ENCODE measurements around the gene RAB6D.
"Not testable (repeated sequence)": the region's sequence is repeated elsewhere in the genome, so short reads cannot be mapped to it uniquely, and the experiment has no call there.

DNA sequence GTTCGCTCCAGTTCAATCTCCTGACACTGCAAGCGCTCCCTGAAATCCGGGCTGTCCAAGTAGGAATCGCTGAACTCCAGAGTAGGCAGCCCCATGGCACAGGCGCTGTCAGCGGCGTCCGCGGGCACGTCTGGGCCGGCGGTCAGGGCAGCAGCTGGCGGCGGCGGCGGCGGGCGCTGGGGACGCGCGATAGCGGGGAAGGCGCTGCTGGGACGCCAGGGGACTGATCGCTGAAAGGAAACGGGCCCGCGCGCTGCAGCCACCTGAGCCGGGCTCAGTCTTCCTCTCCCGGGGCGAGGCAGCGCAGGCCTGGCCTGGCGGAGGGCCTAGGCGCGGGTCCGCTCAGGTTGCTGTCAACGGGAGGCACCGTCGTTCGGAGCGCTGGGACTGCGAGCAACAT, 33.0 kb downstream of the RAB6D start:
- TF ChIP-seq, protein P1, sequence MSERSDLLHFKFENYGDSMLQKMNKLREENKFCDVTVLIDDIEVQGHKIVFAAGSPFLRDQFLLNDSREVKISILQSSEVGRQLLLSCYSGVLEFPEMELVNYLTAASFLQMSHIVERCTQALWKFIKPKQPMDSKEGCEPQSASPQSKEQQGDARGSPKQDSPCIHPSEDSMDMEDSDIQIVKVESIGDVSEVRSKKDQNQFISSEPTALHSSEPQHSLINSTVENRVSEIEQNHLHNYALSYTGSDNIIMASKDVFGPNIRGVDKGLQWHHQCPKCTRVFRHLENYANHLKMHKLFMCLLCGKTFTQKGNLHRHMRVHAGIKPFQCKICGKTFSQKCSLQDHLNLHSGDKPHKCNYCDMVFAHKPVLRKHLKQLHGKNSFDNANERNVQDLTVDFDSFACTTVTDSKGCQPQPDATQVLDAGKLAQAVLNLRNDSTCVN (CRISPR knock-in tag; IDR thresholded peaks at IDR 0.05) = not testable (repeated sequence)
- TF ChIP-seq GATA2 (CRISPR knock-in tag; IDR thresholded peaks at IDR 0.05); EZH2 (IDR thresholded peaks at IDR 0.05; ENCODE audit: borderline replicate concordance, low read depth, low read length); ZNF146 (CRISPR knock-in tag; IDR thresholded peaks at IDR 0.05; ENCODE audit: unreplicated experiment); NONO (IDR thresholded peaks at IDR 0.05; ENCODE audit: low read depth in 2 of 2, low read length in 1 of 2); FOS (IDR thresholded peaks at IDR 0.05; ENCODE audit: extremely low read depth, insufficient read length); NFIX (CRISPR knock-in tag; IDR thresholded peaks at IDR 0.05; ENCODE audit: low read depth); MAFK (IDR thresholded peaks at IDR 0.05; ENCODE audit: low read length); HIVEP1 (CRISPR knock-in tag; IDR thresholded peaks at IDR 0.05): not testable (repeated sequence)
- TF ChIP-seq, protein P2, sequence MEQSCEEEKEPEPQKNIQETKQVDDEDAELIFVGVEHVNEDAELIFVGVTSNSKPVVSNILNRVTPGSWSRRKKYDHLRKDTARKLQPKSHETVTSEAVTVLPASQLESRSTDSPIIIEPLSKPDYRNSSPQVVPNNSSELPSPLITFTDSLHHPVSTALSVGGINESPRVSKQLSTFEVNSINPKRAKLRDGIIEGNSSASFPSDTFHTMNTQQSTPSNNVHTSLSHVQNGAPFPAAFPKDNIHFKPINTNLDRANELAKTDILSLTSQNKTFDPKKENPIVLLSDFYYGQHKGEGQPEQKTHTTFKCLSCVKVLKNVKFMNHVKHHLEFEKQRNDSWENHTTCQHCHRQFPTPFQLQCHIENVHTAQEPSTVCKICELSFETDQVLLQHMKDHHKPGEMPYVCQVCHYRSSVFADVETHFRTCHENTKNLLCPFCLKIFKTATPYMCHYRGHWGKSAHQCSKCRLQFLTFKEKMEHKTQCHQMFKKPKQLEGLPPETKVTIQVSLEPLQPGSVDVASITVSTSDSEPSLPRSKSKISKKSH (CRISPR knock-in tag; IDR thresholded peaks at IDR 0.05) = not testable (repeated sequence)
- TF ChIP-seq, protein P3, sequence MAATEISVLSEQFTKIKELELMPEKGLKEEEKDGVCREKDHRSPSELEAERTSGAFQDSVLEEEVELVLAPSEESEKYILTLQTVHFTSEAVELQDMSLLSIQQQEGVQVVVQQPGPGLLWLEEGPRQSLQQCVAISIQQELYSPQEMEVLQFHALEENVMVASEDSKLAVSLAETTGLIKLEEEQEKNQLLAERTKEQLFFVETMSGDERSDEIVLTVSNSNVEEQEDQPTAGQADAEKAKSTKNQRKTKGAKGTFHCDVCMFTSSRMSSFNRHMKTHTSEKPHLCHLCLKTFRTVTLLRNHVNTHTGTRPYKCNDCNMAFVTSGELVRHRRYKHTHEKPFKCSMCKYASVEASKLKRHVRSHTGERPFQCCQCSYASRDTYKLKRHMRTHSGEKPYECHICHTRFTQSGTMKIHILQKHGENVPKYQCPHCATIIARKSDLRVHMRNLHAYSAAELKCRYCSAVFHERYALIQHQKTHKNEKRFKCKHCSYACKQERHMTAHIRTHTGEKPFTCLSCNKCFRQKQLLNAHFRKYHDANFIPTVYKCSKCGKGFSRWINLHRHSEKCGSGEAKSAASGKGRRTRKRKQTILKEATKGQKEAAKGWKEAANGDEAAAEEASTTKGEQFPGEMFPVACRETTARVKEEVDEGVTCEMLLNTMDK (IDR thresholded peaks at IDR 0.05; ENCODE audit: borderline replicate concordance, insufficient read depth, low read depth, low read length, poor library complexity, severe bottlenecking) = not testable (repeated sequence)

All from K562 (cell line).